ENCODE data around the gene ZNF600.
"Not testable (repeated sequence)": the region's sequence is repeated elsewhere in the genome, so short reads cannot be mapped to it uniquely, and the experiment has no call there.

ZNF600 gene

GRCh38 chr19:52748336-52748950 lies 38.1 kb downstream of the ZNF600 start:
- in situ Hi-C loops (cut with HindIII; ENCODE audit: low pct_ligation_motif_present, low pct_unique_long_range_greater_than_20kb, low sequenced_read_pairs) = no loop called here
- peak; percentile 2 for DNase-seq

GRCh38 chr19:52745919-52746318 lies 40.7 kb downstream of the ZNF600 start:
- in situ Hi-C loops (cut with HindIII; ENCODE audit: low pct_ligation_motif_present, low pct_unique_long_range_greater_than_20kb, low sequenced_read_pairs); DNase-seq: not testable (repeated sequence)

GRCh38 chr19:52743091-52743490 lies 43.5 kb downstream of the ZNF600 start:
- in situ Hi-C loops (cut with HindIII; ENCODE audit: low pct_ligation_motif_present, low pct_unique_long_range_greater_than_20kb, low sequenced_read_pairs) = no loop called here
- DNase-seq = no peak

- DNase-seq = no peak
- in situ Hi-C loops (cut with HindIII; ENCODE audit: low pct_ligation_motif_present, low pct_unique_long_range_greater_than_20kb, low sequenced_read_pairs) = no loop called here
Observed at GRCh38 chr19:52742516-52742915, 44.1 kb downstream of the ZNF600 start.

- in situ Hi-C loops (cut with HindIII; ENCODE audit: low pct_ligation_motif_present, low pct_unique_long_range_greater_than_20kb, low sequenced_read_pairs) = no loop called here
Observed at GRCh38 chr19:52741951-52742485, 44.6 kb downstream of the ZNF600 start.

GRCh38 chr19:52741371-52741770 lies 45.2 kb downstream of the ZNF600 start:
- DNase-seq; in situ Hi-C loops (cut with HindIII; ENCODE audit: low pct_ligation_motif_present, low pct_unique_long_range_greater_than_20kb, low sequenced_read_pairs): not testable (repeated sequence)

More at GRCh38 chr19:52741951-52742485, 44.6 kb downstream of the ZNF600 start:
- DNase-seq = no peak

- DNase-seq = no peak
- in situ Hi-C loops (cut with HindIII; ENCODE audit: low pct_ligation_motif_present, low pct_unique_long_range_greater_than_20kb, low sequenced_read_pairs) = no loop called here
Observed at GRCh38 chr19:52739576-52739975, 47.0 kb downstream of the ZNF600 start.

- in situ Hi-C loops (cut with HindIII; ENCODE audit: low pct_ligation_motif_present, low pct_unique_long_range_greater_than_20kb, low sequenced_read_pairs) = no loop called here
- DNase-seq = no peak
Observed at GRCh38 chr19:52735734-52736133, 50.9 kb downstream of the ZNF600 start.

- peak; percentile 92 for DNase-seq
- in situ Hi-C loops (cut with HindIII; ENCODE audit: low pct_ligation_motif_present, low pct_unique_long_range_greater_than_20kb, low sequenced_read_pairs) = no loop called here
Observed at GRCh38 chr19:52734893-52735661, 51.5 kb downstream of the ZNF600 start, which contains the start of gene ZNF611. TSS of gene ZNF611 (minus strand) at chr19:52735044. CDS start at chr19:52715894, 19,150 bp downstream.

- DNase-seq = peak; percentile 12
- in situ Hi-C loops (cut with HindIII; ENCODE audit: low pct_ligation_motif_present, low pct_unique_long_range_greater_than_20kb, low sequenced_read_pairs) = no loop called here
Observed at GRCh38 chr19:52734331-52734892, 52.2 kb downstream of the ZNF600 start.

- DNase-seq; in situ Hi-C loops (cut with HindIII; ENCODE audit: low pct_ligation_motif_present, low pct_unique_long_range_greater_than_20kb, low sequenced_read_pairs): not testable (repeated sequence)
Observed at GRCh38 chr19:52726051-52726450, 60.5 kb downstream of the ZNF600 start.

GRCh38 chr19:52725528-52725961 lies 61.0 kb downstream of the ZNF600 start:
- in situ Hi-C loops (cut with HindIII; ENCODE audit: low pct_ligation_motif_present, low pct_unique_long_range_greater_than_20kb, low sequenced_read_pairs) = no loop called here
- no peak for DNase-seq

- no peak for DNase-seq
- in situ Hi-C loops (cut with HindIII; ENCODE audit: low pct_ligation_motif_present, low pct_unique_long_range_greater_than_20kb, low sequenced_read_pairs) = no loop called here
Observed at GRCh38 chr19:52724701-52725514, 61.7 kb downstream of the ZNF600 start.

- in situ Hi-C loops (cut with HindIII; ENCODE audit: low pct_ligation_motif_present, low pct_unique_long_range_greater_than_20kb, low sequenced_read_pairs); DNase-seq: not testable (repeated sequence)
Observed at GRCh38 chr19:52723907-52724598, 62.5 kb downstream of the ZNF600 start.

- in situ Hi-C loops (cut with HindIII; ENCODE audit: low pct_ligation_motif_present, low pct_unique_long_range_greater_than_20kb, low sequenced_read_pairs) = no loop called here
- no peak for DNase-seq
Observed at GRCh38 chr19:52722062-52723003, 64.3 kb downstream of the ZNF600 start.

GRCh38 chr19:52720541-52720940 lies 66.0 kb downstream of the ZNF600 start:
- in situ Hi-C loops (cut with HindIII; ENCODE audit: low pct_ligation_motif_present, low pct_unique_long_range_greater_than_20kb, low sequenced_read_pairs) = not testable (repeated sequence)

GRCh38 chr19:52716522-52716921 lies 70.1 kb downstream of the ZNF600 start:
- no peak for DNase-seq
- in situ Hi-C loops (cut with HindIII; ENCODE audit: low pct_ligation_motif_present, low pct_unique_long_range_greater_than_20kb, low sequenced_read_pairs) = no loop called here

More at GRCh38 chr19:52720541-52720940, 66.0 kb downstream of the ZNF600 start:
- DNase-seq = not testable (repeated sequence)
